Activated naive CD4-positive, alpha-beta T cell treated with anti-CD3 and anti-CD28 coated beads, Interleukin-2, amount 50 U/mL, for 72 hours (primary cell): ENCODE results near the gene HMCN2. TPM values are rescaled to one million over a fixed set of nuclear protein-coding genes. Genes with fewer than 3 reads are reported as not detected.
"Not testable (repeated sequence)": the region's sequence is repeated elsewhere in the genome, so short reads cannot be mapped to it uniquely, and the experiment has no call there.

Experiments used
- ATAC-seq, 2 donors: fragments of 150-1000 bp; cut with Tn5 transposase; 2 replicates each; pipeline ENCODE4 v1.10.0; 2021; ENCODE audit warnings: mild to moderate bottlenecking in 2 of 2, moderate library complexity in 2 of 2
- DNase-seq, 2 donors: peaks; one replicate each; pipeline ENCODE4 v3.0.0; 2021 to 2022; ENCODE audit warnings: low spot score in 2 of 2
- H3K27ac Mint-ChIP-seq, 2 donors: one replicate each; pipeline ENCODE4 v1.8.0; 2022; ENCODE audit warnings: mild to moderate bottlenecking in 2 of 2, mixed read lengths in 2 of 2
- H3K36me3 Mint-ChIP-seq, 2 donors: one replicate each; pipeline ENCODE4 v1.8.0; 2022; ENCODE audit warnings: mixed read lengths in 2 of 2
- H3K9me3 Mint-ChIP-seq, 2 donors: one replicate each; pipeline ENCODE4 v1.8.0; 2022; ENCODE audit warnings: mixed read lengths in 2 of 2
- total RNA-seq, 2 donors: library from RNA; stranded (reverse); gene quantifications; one replicate each; pipeline ENCODE4 v1.2.3, GENCODE V29; 2022

HMCN2 gene
- total RNA-seq, 2 donors from 2014 or later = not detected

DNA sequence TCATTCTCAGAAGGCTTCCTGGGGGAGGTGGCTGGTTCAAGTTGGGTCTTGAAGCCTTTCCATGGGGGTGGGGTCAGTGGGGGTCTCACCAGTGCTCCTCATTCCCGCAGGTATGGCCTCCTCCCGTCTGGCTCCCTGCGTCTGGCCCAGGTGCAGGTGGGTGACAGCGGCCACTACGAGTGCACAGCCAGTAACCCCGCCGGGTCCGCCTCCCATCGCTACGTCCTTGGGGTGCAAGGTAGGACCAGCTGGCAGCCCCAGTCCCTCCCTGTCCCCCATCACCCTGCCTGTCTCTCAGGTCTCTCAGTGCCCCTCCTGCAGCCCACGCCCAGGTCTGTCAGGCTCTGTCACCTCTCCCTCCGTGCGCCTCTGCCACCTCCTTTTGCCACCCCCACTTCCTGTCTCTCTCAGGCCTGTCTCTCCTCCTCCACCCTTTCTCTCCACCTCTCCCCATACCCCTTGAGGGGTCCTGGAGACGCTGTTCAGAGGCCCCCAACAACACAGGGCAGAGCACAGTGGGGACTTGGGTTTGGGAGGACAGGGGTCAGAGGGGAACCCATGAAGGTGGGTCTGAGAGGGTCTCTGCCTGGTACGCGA lies 72.3 kb downstream of the HMCN2 start:
- Mint-ChIP-seq H3K36me3 (no peaks in the 10 kb centered on the region), H3K9me3 (no peaks in the 10 kb centered on the region), H3K27ac (no peak overlapping the region)
- no peak for ATAC-seq
- no peak for DNase-seq

DNA sequence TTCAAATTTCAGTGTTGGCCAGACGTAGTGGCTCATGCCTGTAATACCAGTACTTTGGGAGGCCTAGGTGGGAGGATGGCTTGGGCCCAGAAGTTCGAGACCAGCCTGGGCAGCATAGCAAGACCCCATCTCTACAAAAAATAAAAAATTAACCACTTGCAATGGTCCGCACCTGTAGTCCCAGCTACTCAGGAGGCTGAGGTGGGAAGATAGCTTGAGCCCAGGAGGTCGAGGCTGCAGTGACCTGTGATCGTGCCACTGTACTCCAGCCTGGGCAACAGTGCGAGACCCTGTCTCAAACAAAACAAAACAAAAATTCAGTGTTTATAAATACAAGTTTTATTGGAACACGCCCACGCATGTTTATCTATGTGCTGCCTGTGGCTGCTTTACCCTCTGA lies 73.3 kb downstream of the HMCN2 start:
- ATAC-seq, H3K27ac Mint-ChIP-seq: not testable (repeated sequence)

DNA sequence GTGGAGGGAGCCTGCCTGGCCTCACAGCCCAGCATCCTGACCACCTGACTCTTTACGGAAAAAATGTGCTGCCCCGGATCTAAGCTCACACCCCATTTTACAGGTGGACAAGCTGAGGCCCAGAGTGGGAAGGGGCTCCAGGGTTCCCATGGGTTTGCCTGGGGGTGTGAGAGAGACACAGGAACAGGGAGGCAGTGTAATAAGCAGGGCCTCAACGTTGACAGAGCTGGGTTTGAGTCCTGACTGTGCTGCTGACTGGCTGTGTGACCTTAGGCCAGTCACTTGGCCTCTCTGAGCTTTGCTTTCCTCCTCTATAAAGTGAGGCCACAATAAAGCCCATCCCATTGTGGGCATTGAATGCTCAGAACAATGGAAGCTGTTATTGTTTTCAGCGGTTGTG lies 73.7 kb downstream of the HMCN2 start:
- Mint-ChIP-seq H3K36me3 (no peaks in the 10 kb centered on the region), H3K9me3 (no peaks in the 10 kb centered on the region), H3K27ac (no peak overlapping the region)
- DNase-seq (no peak), ATAC-seq (no peak)

More for the DNA sequence above, 73.3 kb downstream of the HMCN2 start:
- DNase-seq, H3K9me3 Mint-ChIP-seq, H3K36me3 Mint-ChIP-seq: not testable (repeated sequence)

DNA sequence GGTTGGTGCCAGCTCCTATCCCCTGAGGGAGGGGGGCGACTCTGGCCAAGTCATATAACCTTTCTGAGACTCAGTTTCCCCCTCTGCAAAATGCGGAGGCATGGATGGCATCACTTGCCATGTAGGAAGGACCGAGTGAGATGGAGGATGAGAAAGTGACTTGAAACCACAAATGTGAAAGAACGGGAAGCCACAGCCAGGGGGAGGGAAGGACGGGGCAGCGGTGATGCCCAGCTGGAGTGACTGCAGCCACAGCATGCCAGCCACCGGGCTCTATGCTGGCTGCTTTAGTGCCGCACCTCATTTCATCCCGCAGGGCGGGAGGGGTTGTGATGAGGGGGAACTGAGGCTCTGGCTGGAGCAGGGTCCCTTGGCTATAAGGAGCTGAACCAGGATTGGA lies 74.5 kb downstream of the HMCN2 start:
- ATAC-seq (no peak), DNase-seq (no peak)
- Mint-ChIP-seq H3K9me3 (no peaks in the 10 kb centered on the region), H3K27ac (no peak overlapping the region), H3K36me3 (no peaks in the 10 kb centered on the region)

DNA sequence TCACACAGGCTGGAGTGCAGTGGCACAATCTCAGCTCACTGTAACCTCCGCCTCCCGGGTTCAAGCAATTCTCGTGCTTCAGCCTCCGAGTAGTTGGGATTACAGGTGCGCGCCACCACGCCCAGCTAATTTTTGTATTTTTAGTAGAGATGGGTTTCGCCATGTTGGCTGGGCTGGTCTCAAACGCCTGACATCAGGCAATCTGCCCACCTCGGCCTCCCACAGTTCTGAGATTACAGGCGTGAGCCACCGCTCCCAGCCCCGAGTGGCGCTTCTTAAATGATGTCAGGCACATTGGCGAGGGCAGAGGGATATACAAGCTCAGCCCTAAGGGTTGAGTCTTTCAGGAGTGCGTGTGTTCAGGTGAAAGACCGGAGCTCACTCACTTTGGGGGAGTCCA lies 75.0 kb downstream of the HMCN2 start:
- DNase-seq, ATAC-seq, H3K36me3 Mint-ChIP-seq, H3K9me3 Mint-ChIP-seq, H3K27ac Mint-ChIP-seq: not testable (repeated sequence)

DNA sequence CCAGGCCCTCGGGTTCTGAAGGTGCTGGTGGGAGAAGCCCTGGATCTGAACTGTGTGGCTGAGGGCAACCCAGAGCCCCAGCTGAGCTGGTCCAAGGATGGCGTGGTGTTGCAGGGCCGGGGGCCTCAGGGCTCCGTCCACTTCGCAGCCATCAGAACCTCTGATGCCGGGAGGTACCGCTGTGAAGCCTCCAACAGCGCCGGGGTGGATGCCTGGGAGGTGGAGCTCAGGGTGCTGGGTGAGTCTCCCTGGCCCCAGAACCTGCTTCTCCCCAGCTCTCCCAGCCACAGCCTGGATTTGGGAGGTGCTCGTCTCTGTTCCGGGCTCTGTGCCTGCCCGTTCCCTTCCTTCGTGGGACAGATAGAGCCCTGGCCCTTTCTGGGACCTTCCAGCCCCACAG lies 75.6 kb downstream of the HMCN2 start:
- Mint-ChIP-seq H3K36me3 (no peaks in the 10 kb centered on the region), H3K27ac (no peak overlapping the region), H3K9me3 (no peaks in the 10 kb centered on the region)
- no peak for ATAC-seq
- no peak for DNase-seq

DNA sequence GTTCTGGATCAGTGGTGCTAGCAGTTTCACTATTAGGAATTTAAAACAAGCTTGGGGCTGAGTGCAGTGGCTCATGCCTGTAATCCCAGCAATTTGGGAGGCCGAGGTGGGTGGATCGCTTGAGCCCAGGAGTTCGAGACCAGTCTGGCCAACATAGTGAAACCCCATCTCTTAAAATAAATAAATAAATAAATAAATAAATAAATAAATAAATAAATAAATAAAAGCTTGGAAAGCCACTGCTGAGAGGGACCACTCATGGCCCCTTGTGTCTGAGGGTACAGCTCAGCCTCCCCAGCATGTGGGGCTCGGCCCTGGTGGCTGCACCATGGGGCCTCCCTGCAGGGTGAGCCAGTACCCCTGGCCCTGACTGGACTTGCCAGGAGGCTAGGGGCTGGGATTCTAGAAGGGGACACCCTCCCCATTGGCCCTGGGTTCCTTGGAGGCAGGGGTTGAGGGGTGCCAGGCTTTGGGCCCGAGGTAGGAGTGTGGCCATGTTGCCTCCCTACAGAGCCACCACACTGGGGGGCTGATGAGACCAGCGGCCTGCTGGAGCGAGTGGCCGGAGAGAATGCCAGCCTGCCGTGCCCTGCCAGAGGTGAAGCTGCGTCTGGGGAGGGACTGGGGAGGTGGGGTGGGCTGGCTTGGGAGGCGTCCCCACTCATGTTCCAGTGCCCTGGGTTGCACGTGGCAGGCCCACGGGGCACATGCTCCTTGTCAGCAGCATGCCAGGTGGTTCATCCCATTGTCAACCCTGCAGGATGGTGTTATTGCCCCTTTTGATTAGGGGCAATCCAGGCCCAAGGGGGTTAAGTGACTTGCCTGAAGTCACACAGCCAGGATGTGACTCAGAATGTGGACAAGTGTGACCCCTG lies 76.5 kb downstream of the HMCN2 start:
- DNase-seq (no peak), ATAC-seq (no peak)
- no peaks in the 10 kb centered on the region for H3K36me3 Mint-ChIP-seq
- no peaks in the 10 kb centered on the region for H3K9me3 Mint-ChIP-seq
- H3K27ac Mint-ChIP-seq = no peak overlapping the region

DNA sequence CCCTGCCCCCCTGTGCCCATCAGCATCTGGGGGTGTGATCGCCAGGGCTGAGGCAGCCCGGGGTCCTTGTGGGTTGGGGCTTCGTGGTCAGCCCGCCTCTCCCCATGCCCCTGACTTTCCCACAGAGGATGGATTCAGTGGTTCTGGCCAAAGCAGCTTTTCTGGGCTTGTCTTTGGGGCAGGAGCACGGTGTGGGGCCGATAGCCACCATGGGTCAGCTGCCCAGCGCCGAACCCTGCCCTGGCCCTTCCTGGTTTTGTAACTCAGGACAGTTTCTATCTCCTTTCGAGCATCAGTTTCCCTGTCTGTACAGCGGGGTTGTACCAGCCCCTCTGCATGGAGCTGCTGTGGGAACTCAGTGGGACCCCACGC lies 77.1 kb downstream of the HMCN2 start:
- H3K27ac Mint-ChIP-seq = no peak overlapping the region
- no peaks in the 10 kb centered on the region for H3K9me3 Mint-ChIP-seq
- DNase-seq (no peak), ATAC-seq (no peak)
- H3K36me3 Mint-ChIP-seq = no peaks in the 10 kb centered on the region

DNA sequence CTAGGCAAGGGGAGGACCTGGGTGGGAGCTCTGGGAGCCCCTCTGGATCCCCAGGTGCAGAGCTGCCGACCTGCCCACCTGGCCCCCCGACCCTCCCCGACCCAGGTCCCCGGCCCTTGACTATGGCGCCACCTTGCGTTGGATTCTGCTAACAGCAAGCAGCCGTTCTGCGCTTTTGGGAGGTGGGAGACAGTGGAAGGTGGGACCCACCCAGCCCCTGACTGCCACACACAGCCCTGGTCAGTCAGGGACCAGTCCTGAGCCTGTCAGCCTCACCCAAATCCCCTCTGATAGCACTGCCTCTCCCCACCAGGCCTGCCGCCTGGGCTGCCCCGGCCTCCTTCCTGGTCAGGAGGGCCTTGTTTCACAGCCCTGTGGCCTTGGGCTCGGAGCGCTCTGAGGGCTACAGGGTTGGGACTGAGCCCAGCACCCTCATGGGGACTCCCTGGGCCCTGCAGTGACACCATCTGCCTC lies 77.9 kb downstream of the HMCN2 start:
- peak in 1 of 2 donors; percentile 36 for ATAC-seq
- no peaks in the 10 kb centered on the region for H3K36me3 Mint-ChIP-seq
- H3K27ac Mint-ChIP-seq = no peak overlapping the region
- DNase-seq = peak in 1 of 2 donors; percentile 63
- no peaks in the 10 kb centered on the region for H3K9me3 Mint-ChIP-seq

DNA sequence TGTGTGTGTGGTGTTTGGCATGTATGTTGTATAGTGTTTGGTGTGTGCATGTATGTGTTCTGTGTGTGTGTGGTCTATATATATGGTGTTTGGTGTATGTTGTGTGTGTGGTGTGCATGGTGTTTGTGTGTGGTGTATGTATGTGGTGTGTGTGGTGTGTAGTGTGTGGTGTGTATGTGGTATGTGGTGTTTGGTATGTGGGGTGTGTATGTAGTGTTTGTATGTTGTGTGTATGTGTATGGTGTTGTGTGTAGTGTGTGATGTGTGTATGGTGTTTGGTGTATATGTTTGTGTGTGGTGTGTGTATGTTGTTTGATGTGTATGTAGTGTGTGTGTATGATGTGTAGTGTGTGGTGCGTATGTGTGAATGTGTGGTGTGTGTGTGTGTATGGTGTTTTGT lies 78.8 kb downstream of the HMCN2 start:
- DNase-seq (no peak), ATAC-seq (no peak)
- no peaks in the 10 kb centered on the region for H3K9me3 Mint-ChIP-seq
- no peaks in the 10 kb centered on the region for H3K36me3 Mint-ChIP-seq
- no peak overlapping the region for H3K27ac Mint-ChIP-seq

DNA sequence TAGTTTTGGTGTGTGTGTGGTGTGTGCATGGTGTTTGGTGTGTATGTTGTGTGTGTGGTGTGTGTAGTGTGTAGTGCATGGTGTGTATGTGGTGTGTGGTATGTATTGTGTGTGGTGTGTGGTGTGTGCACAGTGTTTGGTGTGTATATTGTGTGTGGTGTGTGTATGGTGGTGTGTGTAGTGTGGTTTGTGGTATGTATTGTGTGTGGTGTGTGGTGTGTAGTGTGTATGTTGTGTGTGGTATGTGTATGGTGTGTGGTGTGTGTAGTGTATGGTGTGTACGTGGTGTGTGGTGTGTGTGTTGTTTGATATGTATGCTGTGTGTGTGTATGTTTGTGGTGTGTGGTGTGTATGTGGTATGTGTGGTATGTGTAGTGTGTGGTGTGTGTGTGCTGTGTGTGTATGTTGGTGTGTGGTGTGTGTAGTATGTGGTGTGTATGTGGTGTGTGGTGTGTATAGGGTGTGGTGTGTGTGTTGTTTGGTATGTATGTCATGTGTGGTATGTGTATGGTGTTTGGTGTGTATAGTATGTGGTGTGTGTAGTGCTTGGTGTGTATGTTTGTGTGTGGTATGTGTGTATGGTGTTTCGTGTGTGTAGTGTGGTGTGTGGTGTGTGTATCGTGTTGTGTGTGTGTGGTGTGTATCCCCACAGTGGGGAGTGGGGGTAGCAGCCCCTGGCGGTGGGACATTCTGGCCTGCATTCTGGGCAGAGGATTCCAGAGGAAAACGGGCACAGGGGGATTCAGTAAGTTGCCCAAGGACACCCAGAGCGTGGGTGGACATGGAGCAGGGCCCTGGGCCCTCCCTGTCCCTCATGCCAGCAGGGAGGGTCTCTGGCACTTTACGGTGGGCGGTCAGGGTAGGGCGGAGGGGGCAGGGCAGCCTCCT lies 79.7 kb downstream of the HMCN2 start:
- H3K36me3 Mint-ChIP-seq = no peaks in the 10 kb centered on the region
- H3K9me3 Mint-ChIP-seq = no peaks in the 10 kb centered on the region
- DNase-seq (no peak), ATAC-seq (no peak)
- H3K27ac Mint-ChIP-seq = no peak overlapping the region

DNA sequence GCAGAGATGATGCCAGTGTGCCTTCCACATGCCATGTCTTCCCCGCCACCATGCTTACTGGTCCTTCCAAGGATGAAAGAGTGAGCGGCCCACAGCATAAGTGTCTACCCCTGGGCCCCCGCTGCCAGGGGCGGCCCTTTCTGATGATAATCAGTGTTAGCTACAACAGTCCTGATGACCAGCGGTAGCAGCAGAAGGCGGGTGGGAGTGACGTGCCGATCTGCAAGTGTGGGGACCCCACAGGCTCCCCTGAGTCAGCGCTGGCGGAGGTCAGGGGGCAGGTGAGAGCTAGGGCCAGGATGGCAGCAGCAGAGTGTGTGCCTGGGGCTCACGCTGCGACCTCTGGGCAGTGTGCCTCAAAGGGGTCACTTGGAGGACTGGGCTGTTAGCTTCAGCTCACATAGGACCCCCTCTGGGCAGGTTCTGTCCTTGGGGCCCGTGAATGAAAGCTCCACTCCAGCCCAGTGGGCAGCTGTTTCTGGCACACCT lies 80.4 kb downstream of the HMCN2 start:
- Mint-ChIP-seq H3K27ac (no peak overlapping the region), H3K9me3 (no peaks in the 10 kb centered on the region), H3K36me3 (no peaks in the 10 kb centered on the region)
- DNase-seq (no peak), ATAC-seq (no peak)

DNA sequence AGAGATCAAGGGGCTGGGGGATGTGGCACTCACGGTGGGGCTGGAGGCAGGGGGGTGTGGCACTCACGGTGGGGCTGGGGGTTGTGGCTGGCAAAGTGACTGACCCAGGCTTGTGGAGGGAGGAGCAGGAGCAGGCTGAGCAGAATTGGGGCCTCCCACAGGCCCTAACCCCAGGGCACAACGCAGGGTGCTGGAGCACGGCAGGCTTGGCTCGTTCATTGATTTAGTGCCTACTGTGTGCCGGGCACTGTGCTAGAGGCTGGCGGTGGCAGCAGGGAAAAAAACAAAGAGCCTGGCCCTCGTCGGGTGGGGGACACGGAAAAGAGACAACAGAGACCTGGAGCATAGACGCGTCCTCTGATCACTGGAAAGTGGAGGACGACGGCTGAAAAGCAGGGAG lies 80.9 kb downstream of the HMCN2 start:
- no peaks in the 10 kb centered on the region for H3K9me3 Mint-ChIP-seq
- ATAC-seq = no peak
- no peak for DNase-seq
- H3K36me3 Mint-ChIP-seq = no peaks in the 10 kb centered on the region
- peak overlapping the region in 1 of 2 donors; percentile 33 for H3K27ac Mint-ChIP-seq

DNA sequence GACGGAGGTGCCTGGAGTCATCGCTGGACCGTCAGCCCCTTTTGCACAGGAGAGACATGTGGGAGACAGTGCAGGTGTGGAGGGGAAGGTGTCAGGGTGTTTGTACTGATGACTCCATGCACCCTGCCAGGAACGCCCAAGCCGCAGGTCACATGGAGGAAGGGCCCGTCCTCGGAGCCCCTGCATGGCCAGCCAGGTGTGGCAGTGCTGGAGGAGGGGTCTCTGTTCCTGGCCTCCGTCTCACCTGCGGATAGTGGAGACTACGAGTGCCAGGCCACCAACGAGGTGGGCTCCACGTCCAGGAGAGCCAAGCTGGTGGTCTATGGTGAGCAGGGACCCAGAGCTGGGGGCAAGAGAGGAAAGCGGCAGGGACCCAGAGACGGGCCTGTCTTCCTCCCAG lies 81.5 kb downstream of the HMCN2 start:
- Mint-ChIP-seq H3K27ac (no peak overlapping the region), H3K9me3 (no peaks in the 10 kb centered on the region), H3K36me3 (no peaks in the 10 kb centered on the region)
- ATAC-seq (no peak), DNase-seq (no peak)

DNA sequence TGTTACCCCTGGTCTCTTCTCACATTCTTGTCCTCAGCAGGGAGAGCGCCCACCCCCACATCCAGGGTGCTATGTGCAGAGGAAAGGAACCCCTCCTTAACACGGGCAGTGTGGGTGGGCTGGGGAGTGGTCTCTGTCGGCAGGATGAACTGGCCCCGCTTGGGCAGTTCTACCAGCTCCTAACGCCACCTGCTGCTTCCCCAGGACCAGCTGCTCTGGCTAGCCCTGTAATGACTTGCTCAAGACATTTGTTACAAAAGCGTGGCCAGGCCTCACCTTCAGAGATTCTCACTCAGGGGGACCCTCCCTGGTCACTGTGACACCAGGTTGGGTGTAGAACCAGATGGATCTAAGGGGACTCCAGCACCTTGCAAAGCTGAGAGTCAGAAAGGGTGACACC lies 82.4 kb downstream of the HMCN2 start:
- no peaks in the 10 kb centered on the region for H3K36me3 Mint-ChIP-seq
- H3K27ac Mint-ChIP-seq = no peak overlapping the region
- no peaks in the 10 kb centered on the region for H3K9me3 Mint-ChIP-seq
- ATAC-seq (no peak), DNase-seq (no peak)

DNA sequence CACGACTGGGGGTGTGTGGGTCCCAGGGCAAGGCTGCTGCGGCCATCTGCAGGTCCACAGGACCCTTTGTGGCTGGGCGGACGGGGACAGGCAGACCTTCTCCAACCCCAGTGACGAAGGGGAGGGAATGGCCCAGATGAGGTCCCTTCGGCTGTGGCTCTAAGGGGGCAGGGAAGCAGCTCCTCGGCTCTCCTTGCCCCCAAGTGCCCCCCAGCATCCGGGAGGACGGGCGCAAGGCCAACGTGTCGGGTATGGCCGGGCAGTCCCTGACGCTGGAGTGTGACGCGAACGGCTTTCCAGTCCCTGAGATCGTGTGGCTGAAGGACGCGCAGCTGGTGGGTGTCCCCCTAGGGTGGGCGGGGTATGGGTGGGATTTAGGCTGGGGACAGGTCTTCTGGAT lies 82.8 kb downstream of the HMCN2 start:
- no peak for ATAC-seq
- DNase-seq = no peak
- Mint-ChIP-seq H3K36me3 (no peaks in the 10 kb centered on the region), H3K27ac (no peak overlapping the region), H3K9me3 (no peaks in the 10 kb centered on the region)

DNA sequence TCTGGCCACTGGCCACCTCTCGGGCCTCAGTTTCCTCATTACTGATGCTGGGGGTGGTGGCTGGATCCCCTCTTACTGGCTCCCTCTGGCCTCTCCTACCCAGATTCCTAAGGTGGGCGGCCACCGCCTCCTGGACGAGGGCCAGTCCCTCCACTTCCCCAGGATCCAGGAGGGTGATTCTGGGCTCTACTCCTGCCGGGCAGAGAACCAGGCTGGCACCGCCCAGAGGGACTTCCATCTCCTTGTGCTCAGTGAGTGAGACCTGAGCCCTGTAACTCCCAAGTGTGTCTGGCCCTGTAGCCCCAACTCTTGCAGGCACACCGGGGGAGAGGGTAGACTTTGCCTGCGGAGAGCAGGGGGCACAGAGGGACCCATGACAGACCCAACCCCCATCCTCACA lies 83.3 kb downstream of the HMCN2 start:
- DNase-seq (no peak), ATAC-seq (no peak)
- Mint-ChIP-seq H3K27ac (no peak overlapping the region), H3K9me3 (no peaks in the 10 kb centered on the region), H3K36me3 (no peaks in the 10 kb centered on the region)
